Neuronal stem cell (in vitro differentiated cells): ENCODE results near the gene SLC6A3.

ENCODE experiments used
- DNase-seq: peaks from one replicate; pipeline ENCODE4 v3.0.0-alpha.2; 2013; ENCODE audit warnings: low spot score
- H2AFZ ChIP-seq: one replicate; pipeline ENCODE4 v1.6.1; 2013; ENCODE audit warnings: mild to moderate bottlenecking, low read length, inconsistent platforms
- H2AK5ac ChIP-seq: 2 replicates; pipeline ENCODE4 v1.6.1; 2013; ENCODE audit warnings: low read depth, mild to moderate bottlenecking, inconsistent platforms, low read length, moderate library complexity, mixed read lengths
- H2BK120ac ChIP-seq: 2 replicates; pipeline ENCODE4 v1.6.1; 2013; ENCODE audit warnings: low read depth, mild to moderate bottlenecking, inconsistent platforms, low read length, moderate library complexity, mixed read lengths
- H2BK12ac ChIP-seq: one replicate; pipeline ENCODE4 v1.6.1; 2013; ENCODE audit warnings: low read length, inconsistent platforms
- H2BK15ac ChIP-seq: 2 replicates; pipeline ENCODE4 v1.6.1; 2013; ENCODE audit warnings: mild to moderate bottlenecking, low read length, inconsistent platforms, mixed read lengths
- H2BK5ac ChIP-seq: one replicate; pipeline ENCODE4 v1.6.1; 2013; ENCODE audit warnings: inconsistent platforms, mild to moderate bottlenecking, low read length, moderate library complexity
- H3K14ac ChIP-seq: one replicate; pipeline ENCODE4 v1.6.1; 2013; ENCODE audit warnings: low read length, inconsistent platforms
- H3K18ac ChIP-seq: 2 replicates; pipeline ENCODE4 v1.6.1; 2013; ENCODE audit warnings: low read length, inconsistent platforms
- H3K23ac ChIP-seq: 2 replicates; pipeline ENCODE4 v1.6.1; 2013; ENCODE audit warnings: low read depth, mild to moderate bottlenecking, mixed read lengths, low read length, inconsistent platforms; ENCODE audit not compliant: poor library complexity
- H3K27ac ChIP-seq: replicated peaks from 3 replicates; pipeline ENCODE4 v1.5.1; 2013; ENCODE audit warnings: low read length, inconsistent platforms
- H3K27me3 ChIP-seq, 3 experiments: 2 replicates each; pipeline ENCODE4 v1.6.1; 2013; ENCODE audit warnings: low read length in 3 of 3, mild to moderate bottlenecking in 2 of 3, inconsistent platforms in 1 of 3, low read depth in 1 of 3, mixed read lengths in 1 of 3, moderate library complexity in 1 of 3; ENCODE audit not compliant: control insufficient read depth in 3 of 3, insufficient read depth in 3 of 3
- H3K36me3 ChIP-seq, 2 donors: replicated peaks in 1 of 2; 2 replicates each; pipeline ENCODE4 v1.6.1; 2013; ENCODE audit warnings: low read length in 2 of 2; ENCODE audit not compliant: control insufficient read depth in 2 of 2, insufficient read depth in 2 of 2
- H3K4ac ChIP-seq: 2 replicates; pipeline ENCODE4 v1.6.1; 2013; ENCODE audit warnings: inconsistent platforms, mild to moderate bottlenecking, low read length, moderate library complexity
- H3K4me1 ChIP-seq, 2 donors: 1 replicate in 1 of 2; 2 replicates in 1 of 2; pipeline ENCODE4 v1.6.1; 2013; ENCODE audit warnings: low read length in 2 of 2, low read depth in 1 of 2; ENCODE audit not compliant: control insufficient read depth in 2 of 2, insufficient read depth in 1 of 2
- H3K4me2 ChIP-seq: one replicate; pipeline ENCODE4 v1.6.1; 2013; ENCODE audit warnings: mild to moderate bottlenecking, low read length, inconsistent platforms; ENCODE audit not compliant: insufficient read depth, poor library complexity, severe bottlenecking
- H3K4me3 ChIP-seq, 2 donors: 2 replicates each; pipeline ENCODE4 v1.5.1; 2013; ENCODE audit warnings: low read length in 2 of 2, mild to moderate bottlenecking in 2 of 2, inconsistent platforms in 1 of 2, moderate library complexity in 1 of 2
- H3K79me1 ChIP-seq: one replicate; pipeline ENCODE4 v1.6.1; 2013; ENCODE audit warnings: low read depth, mild to moderate bottlenecking, inconsistent platforms, low read length, moderate library complexity
- H3K9ac ChIP-seq: one replicate; pipeline ENCODE4 v1.6.1; 2013; ENCODE audit warnings: mild to moderate bottlenecking, low read depth, low read length, inconsistent platforms; ENCODE audit not compliant: poor library complexity
- H3K9me3 ChIP-seq, 2 donors: replicated peaks in 1 of 2; 2 replicates each; pipeline versions ENCODE3 to v1.6.1; 2013; ENCODE audit warnings: low read length in 2 of 2, mild to moderate bottlenecking in 2 of 2, inconsistent platforms in 1 of 2, low read depth in 1 of 2, mixed read lengths in 1 of 2, moderate library complexity in 1 of 2; ENCODE audit not compliant: control insufficient read depth in 2 of 2, insufficient read depth in 1 of 2
- H4K8ac ChIP-seq: one replicate; pipeline ENCODE4 v1.6.1; 2013; ENCODE audit warnings: low read depth, mild to moderate bottlenecking, inconsistent platforms, low read length, moderate library complexity
- H4K91ac ChIP-seq: one replicate; pipeline ENCODE4 v1.6.1; 2013; ENCODE audit warnings: low read length, low read depth, mild to moderate bottlenecking, inconsistent platforms; ENCODE audit not compliant: poor library complexity
- WGBS, 2 donors: extraction: QIAGEN DNeasy Blood & Tissue Kit; methylation state at CpG; one replicate each; pipeline ENCODE4 v1.1.7; 2013; ENCODE audit warnings: missing lambda C conversion rate in 2 of 2, mixed read lengths in 1 of 2; ENCODE audit not compliant: insufficient read length in 2 of 2, insufficient replicate concordance in 1 of 2; ENCODE audit errors: extremely low coverage in 2 of 2; 5-methylcytosine and 5-hydroxymethylcytosine counted together

The SLC6A3 gene

DNA sequence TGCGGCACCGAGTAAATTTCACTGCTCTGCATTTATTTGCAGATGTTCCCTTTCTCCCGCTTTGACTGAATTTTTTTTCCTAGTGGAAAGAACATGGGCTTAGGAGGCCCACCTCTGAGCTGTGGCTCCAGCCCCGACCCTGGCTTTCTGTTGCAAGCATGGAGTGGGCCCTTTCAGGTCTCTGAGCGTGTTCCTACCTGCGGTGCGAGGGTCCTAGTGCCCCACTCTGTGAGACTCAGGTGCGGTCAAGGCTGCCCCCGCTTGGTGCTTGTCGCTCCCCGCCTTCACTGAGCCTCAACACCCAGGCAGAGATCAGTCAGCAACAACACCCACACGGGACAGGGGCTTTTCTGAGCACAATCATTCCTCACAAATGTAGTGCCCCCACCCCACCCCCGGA lies 32.0 kb downstream of the SLC6A3 start:
- Histone ChIP-seq H3K9me3 (peaks cover 0 to 2% of the 10 kb centered on the region in 2 donors), H4K91ac (no peak overlapping the region), H3K36me3 (no peaks in the 10 kb centered on the region), H3K4ac (no peak overlapping the region), H2AK5ac (no peak overlapping the region), H3K4me1 (peaks cover 0 to 2% of the 10 kb centered on the region in 2 donors), H3K4me3 (no peak overlapping the region), H3K9ac (peak overlapping the region; percentile 4), H3K14ac (no peak overlapping the region), H3K18ac (no peak overlapping the region), H4K8ac (peak overlapping the region; percentile 43), H2BK15ac (no peak overlapping the region), H3K79me1 (peaks cover 2% of the 10 kb centered on the region), H2BK12ac (no peak overlapping the region), H2BK5ac (no peak overlapping the region), H3K4me2 (no peak overlapping the region), H2BK120ac (no peak overlapping the region), H3K23ac (no peak overlapping the region), H2AFZ (no peak overlapping the region), H3K27me3 (peaks cover 0 to 38% (median 1%) of the 10 kb centered on the region in 3 experiments), H3K27ac (no peak overlapping the region)
- no CpG with 5 or more reads among the region's 13 CpGs for WGBS, 2 donors
- no peak for DNase-seq

- Histone ChIP-seq H2BK15ac (no peak overlapping the region), H2AFZ (no peak overlapping the region), H2BK120ac (no peak overlapping the region), H3K4me1 (peaks cover 0 to 2% of the 10 kb centered on the region in 2 donors), H2AK5ac (no peak overlapping the region), H3K4ac (no peak overlapping the region), H3K9me3 (peaks cover 0 to 2% of the 10 kb centered on the region in 2 donors), H4K8ac (no peak overlapping the region), H3K27me3 (peaks cover 0 to 38% (median 1%) of the 10 kb centered on the region in 3 experiments), H3K18ac (no peak overlapping the region), H3K4me2 (no peak overlapping the region), H3K9ac (no peak overlapping the region), H3K14ac (no peak overlapping the region), H2BK12ac (no peak overlapping the region), H3K27ac (no peak overlapping the region), H2BK5ac (no peak overlapping the region), H3K36me3 (no peaks in the 10 kb centered on the region), H4K91ac (no peak overlapping the region), H3K79me1 (peaks cover 2% of the 10 kb centered on the region), H3K4me3 (no peak overlapping the region), H3K23ac (no peak overlapping the region)
- WGBS, 2 donors, result no CpG with 5 or more reads among the region's 10 CpGs
- DNase-seq, result no peak
Measured at GRCh38 chr5:1412621-1413020, 32.6 kb downstream of the SLC6A3 start.

- no peak overlapping the region for H3K4me3 ChIP-seq
Measured at GRCh38 chr5:1412163-1412562, 33.1 kb downstream of the SLC6A3 start.

GRCh38 chr5:1411099-1411498 lies 34.1 kb downstream of the SLC6A3 start:
- H3K23ac ChIP-seq, result no peak overlapping the region
- H2BK12ac ChIP-seq, result no peak overlapping the region
- no peak overlapping the region for H3K9ac ChIP-seq
- H3K9me3 ChIP-seq, result peaks cover 0 to 2% of the 10 kb centered on the region in 2 donors
- no peak overlapping the region for H2BK5ac ChIP-seq
- H3K18ac ChIP-seq, result no peak overlapping the region
- H3K27ac ChIP-seq, result no peak overlapping the region
- no peak overlapping the region for H4K91ac ChIP-seq
- peaks cover 0 to 38% (median 1%) of the 10 kb centered on the region in 3 experiments for H3K27me3 ChIP-seq
- H2AK5ac ChIP-seq, result no peak overlapping the region
- no peak overlapping the region for H2BK15ac ChIP-seq
- H3K79me1 ChIP-seq, result peaks cover 2% of the 10 kb centered on the region
- no peak overlapping the region for H2BK120ac ChIP-seq
- H3K36me3 ChIP-seq, result no peaks in the 10 kb centered on the region
- no peak overlapping the region for H3K4ac ChIP-seq
- WGBS, 2 donors, result no CpG with 5 or more reads among the region's 22 CpGs
- H3K4me1 ChIP-seq, result peaks cover 0 to 2% of the 10 kb centered on the region in 2 donors
- H3K4me3 ChIP-seq, result no peak overlapping the region
- no peak overlapping the region for H4K8ac ChIP-seq
- H3K14ac ChIP-seq, result peak overlapping the region; percentile 38
- no peak for DNase-seq
- H3K4me2 ChIP-seq, result no peak overlapping the region
- no peak overlapping the region for H2AFZ ChIP-seq

More at GRCh38 chr5:1412163-1412562, 33.1 kb downstream of the SLC6A3 start:
- H3K18ac ChIP-seq, result no peak overlapping the region
- no peak overlapping the region for H3K14ac ChIP-seq
- H2AK5ac ChIP-seq, result no peak overlapping the region
- no peak overlapping the region for H3K9ac ChIP-seq
- no peak overlapping the region for H3K27ac ChIP-seq
- no peak overlapping the region for H2BK15ac ChIP-seq
- no peak overlapping the region for H4K91ac ChIP-seq
- no peak overlapping the region for H3K4me2 ChIP-seq
- H3K36me3 ChIP-seq, result no peaks in the 10 kb centered on the region
- H3K27me3 ChIP-seq, result peaks cover 0 to 38% (median 1%) of the 10 kb centered on the region in 3 experiments
- H2BK120ac ChIP-seq, result no peak overlapping the region
- no peak overlapping the region for H2BK5ac ChIP-seq
- H3K4me1 ChIP-seq, result peaks cover 0 to 2% of the 10 kb centered on the region in 2 donors
- H3K9me3 ChIP-seq, result peaks cover 0 to 2% of the 10 kb centered on the region in 2 donors
- H2AFZ ChIP-seq, result no peak overlapping the region
- DNase-seq, result no peak
- no CpG with 5 or more reads among the region's 16 CpGs for WGBS, 2 donors
- H3K23ac ChIP-seq, result no peak overlapping the region
- no peak overlapping the region for H4K8ac ChIP-seq
- H2BK12ac ChIP-seq, result no peak overlapping the region
- no peak overlapping the region for H3K4ac ChIP-seq
- H3K79me1 ChIP-seq, result peaks cover 2% of the 10 kb centered on the region
